ENCODE data around the gene ZNRF2.
"Not testable (repeated sequence)": the region's sequence is repeated elsewhere in the genome, so short reads cannot be mapped to it uniquely, and the experiment has no call there.

ZNRF2 gene

DNA sequence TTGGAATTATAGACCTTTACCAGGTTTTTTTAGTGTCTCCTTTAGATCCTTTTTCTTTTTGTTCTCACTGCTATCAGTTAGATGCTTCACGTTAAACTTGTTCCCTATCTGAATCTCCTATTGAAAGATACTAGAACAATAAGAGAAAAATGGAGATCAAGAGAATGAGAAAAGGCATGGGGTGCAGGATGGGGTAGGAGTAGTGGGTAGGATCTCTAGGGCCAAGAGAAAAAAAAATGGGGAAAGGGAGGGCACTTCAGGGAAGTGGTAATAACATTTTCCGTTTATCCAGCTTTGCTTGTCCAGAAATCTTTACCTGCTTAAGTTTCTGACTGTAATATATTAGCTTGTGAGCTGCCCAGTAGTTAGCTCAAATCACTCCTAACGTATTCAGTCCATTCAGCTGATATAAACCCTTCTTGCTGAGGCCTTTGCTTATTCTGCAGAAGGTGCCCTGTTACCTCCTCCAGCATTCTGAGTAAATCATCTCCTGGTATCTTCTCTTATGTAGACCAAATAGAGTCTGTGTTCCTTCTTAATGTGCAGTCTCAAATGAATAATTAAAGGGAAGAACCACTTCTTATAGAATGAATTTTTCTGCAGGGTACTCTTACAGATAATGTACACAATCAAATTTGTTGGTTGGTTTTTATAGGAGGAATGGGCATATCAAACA is 69.7 kb downstream of the ZNRF2 start:
- Mint-ChIP-seq H3K27ac (no peak overlapping the region), H3K27me3 (ENCODE audit: low read depth) (no peaks in the 10 kb centered on the region), H3K4me3 (no peak overlapping the region), H3K9me3 (no peaks in the 10 kb centered on the region), H3K36me3 (ENCODE audit: low read depth) (peaks cover 14% of the 10 kb centered on the region), H3K4me1 (ENCODE audit: low read depth) (peaks cover 19% of the 10 kb centered on the region)
- no peak for DNase-seq (ENCODE audit: low spot score)

DNA sequence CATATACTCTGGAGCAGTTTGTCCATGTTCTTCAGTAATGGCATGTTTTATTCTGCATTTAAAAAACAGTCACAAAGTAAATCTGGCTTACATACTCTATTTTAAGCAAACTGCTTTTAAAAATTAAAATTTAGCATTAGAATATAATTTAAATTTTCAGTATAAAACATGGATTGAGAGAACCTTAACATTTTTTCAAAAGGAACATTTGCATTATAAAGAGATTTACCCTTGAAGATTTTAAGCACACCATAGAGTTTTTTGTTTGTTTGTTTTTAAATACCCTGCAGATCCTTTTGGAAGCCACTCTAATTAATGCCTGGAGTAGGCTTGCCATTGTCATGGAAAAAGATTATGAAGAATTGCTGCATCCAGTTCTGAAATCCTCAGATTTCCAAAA is 70.4 kb downstream of the ZNRF2 start:
- peaks cover 14% of the 10 kb centered on the region for H3K36me3 Mint-ChIP-seq (ENCODE audit: low read depth)
- no peaks in the 10 kb centered on the region for H3K9me3 Mint-ChIP-seq
- H3K27me3 Mint-ChIP-seq (ENCODE audit: low read depth): no peaks in the 10 kb centered on the region
- H3K4me1 Mint-ChIP-seq (ENCODE audit: low read depth): peaks cover 15% of the 10 kb centered on the region
- H3K4me3 Mint-ChIP-seq: no peak overlapping the region
- no peak for DNase-seq (ENCODE audit: low spot score)
- no peak overlapping the region for H3K27ac Mint-ChIP-seq

DNA sequence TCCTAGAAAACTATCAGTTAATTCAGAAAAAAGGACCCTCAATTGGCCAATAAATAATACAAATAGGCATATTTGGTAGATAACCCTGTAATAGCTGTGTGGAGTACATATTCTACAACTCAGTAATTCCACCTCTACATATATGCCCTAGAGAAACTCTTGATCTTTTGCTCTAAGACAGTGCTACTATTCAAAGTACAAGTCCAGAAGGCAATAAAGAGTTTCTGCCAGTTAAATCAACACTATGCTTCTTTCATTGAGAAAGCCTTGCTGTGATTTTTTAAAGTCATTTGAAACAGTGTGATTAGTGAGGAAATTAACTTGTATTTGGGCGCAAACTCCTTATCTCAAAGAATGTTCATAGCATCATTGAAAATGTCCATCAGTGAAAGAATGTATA is 75.6 kb downstream of the ZNRF2 start:
- Mint-ChIP-seq H3K4me3 (no peak overlapping the region), H3K9me3 (no peaks in the 10 kb centered on the region), H3K4me1 (ENCODE audit: low read depth) (peaks cover 2% of the 10 kb centered on the region), H3K36me3 (ENCODE audit: low read depth) (peaks cover 14% of the 10 kb centered on the region), H3K27me3 (ENCODE audit: low read depth) (no peaks in the 10 kb centered on the region), H3K27ac (no peak overlapping the region)
- no peak for DNase-seq (ENCODE audit: low spot score)

DNA sequence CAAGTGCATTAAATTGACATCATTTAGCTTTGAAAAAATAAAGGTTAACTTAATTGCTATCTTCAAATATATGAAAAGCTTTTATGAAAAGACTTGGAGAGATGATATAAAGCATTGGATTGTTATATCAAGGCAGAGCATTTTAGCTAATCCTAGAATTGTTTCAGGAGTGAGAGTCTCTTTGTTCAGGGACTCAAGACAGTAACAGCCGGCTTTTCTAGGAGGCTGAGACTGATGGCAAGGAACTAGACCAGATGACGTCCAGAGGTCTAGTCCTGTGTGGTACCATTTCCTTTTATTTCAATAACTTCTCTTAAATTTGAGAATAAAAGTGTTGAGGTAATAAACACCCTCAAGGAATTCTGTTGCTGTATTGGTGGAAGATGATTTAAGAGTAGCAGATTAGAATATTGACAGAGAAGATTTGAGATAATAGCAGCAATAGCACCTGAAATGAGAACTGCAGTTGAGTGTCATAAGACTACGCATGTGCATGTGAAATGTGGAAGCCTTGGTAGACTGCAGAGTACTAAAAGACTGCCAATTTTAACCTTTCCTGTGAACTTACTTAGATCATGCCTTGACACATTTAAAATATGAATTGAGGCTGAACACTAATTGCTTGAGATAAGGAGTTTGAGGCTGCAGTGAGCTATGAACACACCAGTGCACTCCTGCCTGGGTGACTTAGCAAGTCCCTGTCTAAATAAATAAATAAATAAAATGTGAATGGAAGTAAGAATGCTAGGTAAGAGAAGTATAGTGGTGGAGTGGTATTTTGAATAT is 79.6 kb downstream of the ZNRF2 start:
- Mint-ChIP-seq H3K27me3 (ENCODE audit: low read depth) (no peaks in the 10 kb centered on the region), H3K36me3 (ENCODE audit: low read depth) (peaks cover 5% of the 10 kb centered on the region), H3K9me3 (no peaks in the 10 kb centered on the region), H3K4me1 (ENCODE audit: low read depth) (peaks cover 2% of the 10 kb centered on the region), H3K27ac (no peak overlapping the region), H3K4me3 (no peak overlapping the region)
- DNase-seq (ENCODE audit: low spot score): no peak

DNA sequence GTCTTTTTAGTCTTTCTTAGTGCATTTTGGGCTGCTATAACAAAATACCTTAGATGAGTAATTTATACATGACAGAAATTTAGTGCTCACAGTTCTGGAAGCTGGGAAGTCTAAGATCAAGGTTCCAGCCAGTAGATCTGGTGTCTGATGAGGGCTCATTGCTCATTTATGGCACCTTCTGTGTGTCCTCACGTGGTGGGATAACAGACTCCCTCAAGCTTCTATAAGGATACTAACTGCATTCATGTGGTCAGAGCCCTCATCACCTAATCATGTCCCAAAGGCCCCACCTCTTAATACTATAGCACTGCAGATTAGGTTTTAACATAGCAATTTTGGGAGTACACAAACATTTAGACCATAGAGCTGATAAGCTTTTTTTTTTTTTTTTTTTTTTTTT is 80.4 kb downstream of the ZNRF2 start:
- H3K9me3 Mint-ChIP-seq: no peaks in the 10 kb centered on the region
- no peak overlapping the region for H3K4me3 Mint-ChIP-seq
- no peaks in the 10 kb centered on the region for H3K27me3 Mint-ChIP-seq (ENCODE audit: low read depth)
- H3K27ac Mint-ChIP-seq: no peak overlapping the region
- H3K36me3 Mint-ChIP-seq (ENCODE audit: low read depth): peaks cover 7% of the 10 kb centered on the region
- DNase-seq (ENCODE audit: low spot score): no peak
- H3K4me1 Mint-ChIP-seq (ENCODE audit: low read depth): peaks cover 2% of the 10 kb centered on the region

DNA sequence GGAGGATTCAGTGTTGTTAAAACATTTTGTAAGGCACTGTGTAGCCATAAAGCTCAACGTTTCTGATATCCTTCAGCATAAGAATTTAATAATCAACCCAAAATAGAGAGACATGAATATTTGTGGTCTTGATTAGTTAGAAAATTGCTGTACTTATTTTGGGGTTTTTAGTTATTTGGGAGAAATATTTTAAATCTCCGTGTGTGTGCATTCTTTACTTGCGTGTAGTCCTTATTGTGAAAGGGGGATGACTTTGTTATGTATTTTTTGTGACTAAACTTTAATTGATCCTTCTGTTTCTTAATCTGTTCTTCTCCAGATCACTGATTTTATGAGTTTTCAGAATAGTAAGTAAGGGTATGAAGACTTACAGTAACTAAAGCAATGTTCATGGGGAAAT is 81.2 kb downstream of the ZNRF2 start:
- Mint-ChIP-seq H3K27me3 (ENCODE audit: low read depth) (no peaks in the 10 kb centered on the region), H3K27ac (no peak overlapping the region), H3K9me3 (no peaks in the 10 kb centered on the region), H3K4me3 (no peak overlapping the region), H3K4me1 (ENCODE audit: low read depth) (peaks cover 2% of the 10 kb centered on the region), H3K36me3 (ENCODE audit: low read depth) (peaks cover 7% of the 10 kb centered on the region)
- no peak for DNase-seq (ENCODE audit: low spot score)

DNA sequence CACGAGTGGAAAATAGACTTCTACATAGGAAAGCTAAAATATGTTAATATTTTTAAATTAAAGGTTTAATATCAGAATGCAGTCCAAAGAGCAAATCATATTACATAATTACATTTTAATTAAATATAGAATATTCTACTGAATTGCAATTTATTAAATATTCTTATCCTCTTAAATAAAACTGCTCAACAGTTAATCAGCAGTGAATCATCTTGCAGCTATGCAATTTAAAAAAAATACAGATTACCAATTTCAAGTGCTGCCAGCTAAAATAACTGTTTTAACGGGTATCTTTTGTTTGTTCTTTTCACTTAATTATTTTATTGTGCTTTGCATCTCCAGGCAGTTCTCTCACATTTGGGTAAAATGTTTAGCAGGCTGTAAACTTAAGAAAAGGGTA is 82.2 kb downstream of the ZNRF2 start:
- no peaks in the 10 kb centered on the region for H3K9me3 Mint-ChIP-seq
- no peak overlapping the region for H3K4me3 Mint-ChIP-seq
- peaks cover 2% of the 10 kb centered on the region for H3K4me1 Mint-ChIP-seq (ENCODE audit: low read depth)
- H3K36me3 Mint-ChIP-seq (ENCODE audit: low read depth): peaks cover 11% of the 10 kb centered on the region
- H3K27me3 Mint-ChIP-seq (ENCODE audit: low read depth): no peaks in the 10 kb centered on the region
- H3K27ac Mint-ChIP-seq: no peak overlapping the region
- DNase-seq (ENCODE audit: low spot score): no peak

DNA sequence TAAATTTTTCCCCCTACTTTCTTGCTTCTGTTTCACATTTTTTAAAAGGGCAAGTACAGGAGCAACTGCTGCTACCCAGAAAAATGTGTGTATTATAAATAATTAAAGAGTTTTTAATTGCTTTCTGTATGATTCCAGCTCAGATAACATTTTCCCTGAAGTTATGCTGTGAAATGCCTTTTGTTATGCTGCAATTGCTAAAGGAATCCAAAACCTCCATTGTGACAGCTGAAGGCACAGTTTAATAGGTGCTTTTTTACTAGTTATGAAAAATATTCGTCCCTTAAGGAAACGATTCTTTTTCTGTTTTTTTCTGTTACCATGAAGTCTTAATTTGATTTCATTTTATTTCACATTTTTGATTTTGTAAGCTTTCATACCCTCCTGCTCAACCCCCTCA is 83.2 kb downstream of the ZNRF2 start:
- no peak overlapping the region for H3K27ac Mint-ChIP-seq
- peaks cover 2% of the 10 kb centered on the region for H3K4me1 Mint-ChIP-seq (ENCODE audit: low read depth)
- no peaks in the 10 kb centered on the region for H3K9me3 Mint-ChIP-seq

DNA sequence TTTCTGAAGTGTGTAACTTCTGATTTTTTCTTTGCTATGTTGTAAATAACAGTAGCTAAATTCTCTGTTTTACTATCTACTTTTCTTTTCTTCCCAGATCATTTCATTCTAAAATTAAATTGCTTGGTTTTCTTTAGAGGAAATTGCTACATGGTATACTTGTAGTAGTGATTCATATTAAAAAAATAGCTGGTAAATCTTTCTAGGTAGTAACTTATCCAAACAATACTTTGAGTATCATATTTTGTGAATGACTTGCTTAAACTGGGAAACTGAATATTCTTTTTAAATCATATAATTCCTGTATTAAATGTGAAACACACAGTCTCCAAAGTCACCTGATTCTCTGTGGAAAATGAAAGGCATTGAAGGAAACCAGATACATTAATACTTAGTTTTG is 85.5 kb downstream of the ZNRF2 start:
- H3K36me3 Mint-ChIP-seq (ENCODE audit: low read depth): peaks cover 16% of the 10 kb centered on the region
- H3K4me1 Mint-ChIP-seq (ENCODE audit: low read depth): no peaks in the 10 kb centered on the region
- no peak overlapping the region for H3K4me3 Mint-ChIP-seq
- no peaks in the 10 kb centered on the region for H3K9me3 Mint-ChIP-seq
- DNase-seq (ENCODE audit: low spot score): no peak
- H3K27ac Mint-ChIP-seq: no peak overlapping the region
- no peaks in the 10 kb centered on the region for H3K27me3 Mint-ChIP-seq (ENCODE audit: low read depth)

More for the DNA sequence above, 83.2 kb downstream of the ZNRF2 start:
- Mint-ChIP-seq H3K27me3 (ENCODE audit: low read depth) (no peaks in the 10 kb centered on the region), H3K4me3 (no peak overlapping the region), H3K36me3 (ENCODE audit: low read depth) (peaks cover 16% of the 10 kb centered on the region)
- DNase-seq (ENCODE audit: low spot score): no peak

DNA sequence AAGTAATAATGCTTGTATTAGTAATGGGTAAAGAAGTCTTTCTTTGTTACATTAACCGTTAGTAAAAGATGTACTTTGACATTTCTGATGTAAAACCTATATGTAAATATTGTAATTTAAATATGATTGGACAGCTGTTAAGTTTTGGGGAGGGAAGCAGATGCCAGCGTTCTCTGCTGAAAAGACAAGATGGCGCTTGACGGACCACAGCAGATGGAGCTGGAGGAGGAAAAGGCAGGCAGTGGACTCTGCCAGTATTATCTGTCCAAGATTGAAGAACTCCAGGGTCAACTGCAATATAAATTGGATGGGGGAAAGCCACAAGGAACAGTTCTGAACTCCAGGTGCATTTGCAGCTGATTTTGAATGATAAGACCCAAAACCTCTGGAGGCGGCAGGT is 86.9 kb downstream of the ZNRF2 start:
- H3K27me3 Mint-ChIP-seq (ENCODE audit: low read depth): no peaks in the 10 kb centered on the region

DNA sequence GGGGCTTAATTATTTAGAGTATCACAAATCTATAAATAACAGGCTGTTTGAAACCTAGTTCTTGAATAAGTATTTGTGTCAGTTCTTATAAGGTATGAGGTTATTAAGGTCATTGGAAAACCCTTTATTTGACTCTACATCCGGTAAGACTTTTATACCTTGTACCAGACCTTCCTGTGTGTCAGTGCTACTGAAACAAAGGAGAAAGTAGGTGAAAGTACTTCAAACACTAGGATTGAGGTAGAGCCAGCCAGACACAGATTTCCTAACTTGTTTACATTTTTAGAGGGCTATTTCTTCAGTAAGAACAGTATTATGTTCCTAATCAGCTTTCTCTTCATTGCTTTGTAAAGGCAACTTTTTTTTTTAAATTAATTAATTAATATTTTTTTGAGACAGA is 93.9 kb downstream of the ZNRF2 start:
- Mint-ChIP-seq H3K4me1 (ENCODE audit: low read depth) (no peaks in the 10 kb centered on the region), H3K27me3 (ENCODE audit: low read depth) (no peaks in the 10 kb centered on the region), H3K9me3 (peaks cover 22% of the 10 kb centered on the region), H3K27ac (no peak overlapping the region), H3K36me3 (ENCODE audit: low read depth) (peaks cover 6% of the 10 kb centered on the region), H3K4me3 (no peak overlapping the region)
- DNase-seq (ENCODE audit: low spot score): no peak

More for the DNA sequence above, 86.9 kb downstream of the ZNRF2 start:
- Mint-ChIP-seq H3K4me1 (ENCODE audit: low read depth) (no peaks in the 10 kb centered on the region), H3K36me3 (ENCODE audit: low read depth) (peaks cover 12% of the 10 kb centered on the region), H3K9me3 (no peaks in the 10 kb centered on the region), H3K27ac (no peak overlapping the region), H3K4me3 (no peak overlapping the region)
- no peak for DNase-seq (ENCODE audit: low spot score)

DNA sequence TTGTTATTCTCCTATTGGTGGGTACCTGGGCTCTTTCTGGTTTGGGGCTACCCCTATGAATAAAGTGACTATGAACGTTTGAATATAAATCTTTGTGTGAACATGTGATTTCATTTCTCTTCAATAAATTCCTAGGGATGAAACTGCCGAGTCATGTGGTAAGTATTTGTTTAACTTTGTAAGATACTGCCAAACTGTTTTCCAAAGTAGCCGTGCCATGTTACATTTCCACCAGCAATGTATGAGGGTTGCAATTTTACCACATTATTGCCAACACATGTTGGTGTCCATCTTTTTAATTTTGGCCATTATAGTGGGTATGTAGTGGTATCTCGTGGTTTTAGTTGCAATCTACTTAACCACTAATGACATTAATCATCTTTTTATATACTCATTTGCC is 94.7 kb downstream of the ZNRF2 start:
- Mint-ChIP-seq H3K27me3 (ENCODE audit: low read depth) (no peaks in the 10 kb centered on the region), H3K36me3 (ENCODE audit: low read depth) (peaks cover 6% of the 10 kb centered on the region), H3K27ac (no peak overlapping the region), H3K9me3 (peaks cover 23% of the 10 kb centered on the region), H3K4me3 (no peak overlapping the region), H3K4me1 (ENCODE audit: low read depth) (no peaks in the 10 kb centered on the region)
- DNase-seq (ENCODE audit: low spot score): no peak

DNA sequence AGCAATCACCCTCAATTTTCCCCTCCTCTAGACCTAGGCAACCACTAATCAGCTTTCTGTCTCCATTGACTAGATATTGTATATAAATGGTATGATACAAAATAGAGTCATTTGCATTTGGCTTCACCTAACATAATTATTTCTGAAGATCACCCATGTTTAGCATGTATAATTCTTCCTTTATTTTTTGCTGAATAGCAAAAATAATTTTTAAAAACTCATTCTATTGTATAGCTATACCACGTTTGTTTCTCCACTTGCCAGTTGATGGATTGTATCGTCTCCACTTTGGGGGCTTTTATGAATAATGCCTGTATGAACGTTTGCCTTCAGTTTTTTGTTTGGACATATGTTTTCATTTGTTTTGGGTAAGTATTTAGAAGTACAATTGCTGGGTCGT is 95.3 kb downstream of the ZNRF2 start:
- peaks cover 23% of the 10 kb centered on the region for H3K9me3 Mint-ChIP-seq
- no peak for DNase-seq (ENCODE audit: low spot score)
- no peaks in the 10 kb centered on the region for H3K4me1 Mint-ChIP-seq (ENCODE audit: low read depth)
- no peaks in the 10 kb centered on the region for H3K27me3 Mint-ChIP-seq (ENCODE audit: low read depth)
- peaks cover 6% of the 10 kb centered on the region for H3K36me3 Mint-ChIP-seq (ENCODE audit: low read depth)
- no peak overlapping the region for H3K27ac Mint-ChIP-seq
- H3K4me3 Mint-ChIP-seq: no peak overlapping the region

DNA sequence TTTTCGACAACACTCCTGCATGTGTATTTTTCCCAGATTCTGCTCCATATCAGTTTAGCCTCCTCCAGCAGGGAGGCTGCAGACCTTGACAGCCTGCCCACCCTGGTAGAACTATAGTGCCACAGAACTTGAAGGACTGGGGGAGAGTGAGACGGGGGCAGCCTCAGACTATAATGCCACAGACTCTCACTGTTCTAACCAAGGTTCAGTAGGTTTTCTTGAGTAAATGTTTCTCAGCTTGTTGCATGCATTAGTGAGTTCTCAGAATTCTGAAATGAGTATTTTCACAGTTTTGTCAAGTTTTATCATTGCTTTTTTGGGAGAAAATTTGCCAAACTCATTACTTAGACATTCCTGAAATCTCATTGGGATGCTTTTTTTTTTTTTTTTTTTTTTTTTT is 95.9 kb downstream of the ZNRF2 start:
- DNase-seq (ENCODE audit: low spot score): no peak
- Mint-ChIP-seq H3K36me3 (ENCODE audit: low read depth) (peaks cover 6% of the 10 kb centered on the region), H3K27me3 (ENCODE audit: low read depth) (no peaks in the 10 kb centered on the region), H3K9me3 (peaks cover 23% of the 10 kb centered on the region), H3K4me3 (no peak overlapping the region), H3K27ac (no peak overlapping the region), H3K4me1 (ENCODE audit: low read depth) (no peaks in the 10 kb centered on the region)

DNA sequence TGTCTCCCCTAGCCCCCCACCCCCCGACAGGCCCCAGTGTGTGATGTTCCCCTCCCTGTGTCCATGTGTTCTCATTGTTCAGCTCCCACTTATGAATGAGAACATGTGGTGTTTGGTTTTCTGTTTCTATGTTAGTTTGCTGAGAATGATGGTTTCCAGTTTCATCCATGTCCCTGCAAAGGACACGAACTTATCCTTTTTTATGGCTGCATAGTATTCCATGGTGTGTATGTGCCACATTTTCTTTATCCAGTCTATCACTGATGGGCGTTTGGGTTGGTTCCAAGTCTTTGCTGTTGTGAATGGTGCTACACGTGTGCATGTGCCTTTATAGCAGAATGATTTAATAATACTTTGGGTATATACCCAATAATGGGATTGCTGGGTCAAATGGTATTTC is 96.4 kb downstream of the ZNRF2 start:
- not testable (repeated sequence) for H3K36me3 Mint-ChIP-seq (ENCODE audit: low read depth); DNase-seq (ENCODE audit: low spot score); H3K27ac Mint-ChIP-seq; H3K4me3 Mint-ChIP-seq; H3K27me3 Mint-ChIP-seq (ENCODE audit: low read depth); H3K4me1 Mint-ChIP-seq (ENCODE audit: low read depth)
- H3K9me3 Mint-ChIP-seq: peaks cover 23% of the 10 kb centered on the region
